Neural progenitor cell (in vitro differentiated cells): ENCODE results near the gene LMNTD1. TPM values are rescaled to one million over a fixed set of nuclear protein-coding genes. Genes with fewer than 3 reads are reported as not detected.
"Not testable (repeated sequence)": the region's sequence is repeated elsewhere in the genome, so short reads cannot be mapped to it uniquely, and the experiment has no call there.

Experiments
- DNase-seq: peaks from one replicate; pipeline ENCODE4 v3.0.0-alpha.2; 2016; ENCODE audit warnings: low spot score
- H2AFZ ChIP-seq: fragments of 200-600 bp; sonication (generic); replicated peaks from 2 replicates; pipeline ENCODE4 v1.6.1; 2016; ENCODE audit warnings: antibody characterized with exemption
- H3F3A ChIP-seq: fragments of 200-600 bp; sonication (generic); 2 replicates; pipeline ENCODE4 v1.6.1; 2016; ENCODE audit warnings: antibody characterized with exemption, low read depth
- H3K27ac ChIP-seq: fragments of 200-600 bp; sonication (generic); 2 replicates; pipeline ENCODE4 v1.5.1; 2016; ENCODE audit warnings: mild to moderate bottlenecking
- H3K27me3 ChIP-seq: fragments of 200-600 bp; sonication (generic); 2 replicates; pipeline ENCODE4 v1.6.1; 2016; ENCODE audit warnings: mild to moderate bottlenecking, moderate library complexity
- H3K36me3 ChIP-seq: fragments of 200-600 bp; sonication (generic); 2 replicates; pipeline ENCODE4 v1.5.1; 2016
- H3K4me1 ChIP-seq: fragments of 200-600 bp; sonication (generic); 2 replicates; pipeline ENCODE4 v1.6.1; 2016; ENCODE audit warnings: mixed run types
- H3K4me2 ChIP-seq: fragments of 200-600 bp; sonication (generic); 2 replicates; pipeline ENCODE4 v1.6.1; 2016
- H3K4me3 ChIP-seq: fragments of 200-600 bp; sonication (generic); 2 replicates; pipeline ENCODE4 v1.5.1; 2016
- H3K79me2 ChIP-seq: fragments of 200-600 bp; sonication (generic); 2 replicates; pipeline ENCODE4 v1.6.1; 2016; ENCODE audit warnings: low read depth
- H3K9ac ChIP-seq: fragments of 200-600 bp; sonication (generic); 2 replicates; pipeline ENCODE4 v1.6.1; 2016
- H3K9me3 ChIP-seq: fragments of 200-600 bp; sonication (generic); 2 replicates; pipeline ENCODE4 v1.5.1; 2016; ENCODE audit warnings: low read depth
- H4K20me1 ChIP-seq: fragments of 200-600 bp; sonication (generic); 2 replicates; pipeline ENCODE4 v1.6.1; 2016; ENCODE audit warnings: low read depth
- H3K27ac Mint-ChIP-seq: 3 replicates; pipeline ENCODE4 v1.8.0; 2021; ENCODE audit warnings: mixed read lengths
- H3K27me3 Mint-ChIP-seq: 2 replicates; pipeline ENCODE4 v1.8.0; 2022; ENCODE audit warnings: low read depth, mild to moderate bottlenecking, inconsistent platforms, moderate library complexity, mixed read lengths; ENCODE audit not compliant: insufficient read depth
- H3K36me3 Mint-ChIP-seq: 3 replicates; pipeline ENCODE4 v1.8.0; 2021; ENCODE audit warnings: mixed read lengths
- H3K4me1 Mint-ChIP-seq: 3 replicates; pipeline ENCODE4 v1.8.0; 2021; ENCODE audit warnings: mixed read lengths
- H3K4me3 Mint-ChIP-seq: 3 replicates; pipeline ENCODE4 v1.8.0; 2021; ENCODE audit warnings: mild to moderate bottlenecking, moderate library complexity, mixed read lengths
- H3K9me3 Mint-ChIP-seq: 3 replicates; pipeline ENCODE4 v1.8.0; 2020; ENCODE audit warnings: mixed read lengths
- CTCF ChIP-seq: fragments of 200-600 bp; sonication (generic); IDR thresholded peaks from 2 replicates; pipeline ENCODE4 v1.5.1; 2017; ENCODE audit warnings: antibody characterized with exemption, mild to moderate bottlenecking
- EZH2 ChIP-seq: fragments of 200-600 bp; sonication (generic); IDR thresholded peaks from 2 replicates; pipeline ENCODE4 v1.6.1; 2017; ENCODE audit warnings: antibody characterized with exemption, mild to moderate bottlenecking, moderate library complexity
- EZH2phosphoT487 ChIP-seq: fragments of 200-600 bp; sonication (generic); IDR thresholded peaks from 2 replicates; pipeline ENCODE4 v1.6.1; 2017; ENCODE audit warnings: antibody characterized with exemption
- total RNA-seq: library from RNA; depleted of rRNA; stranded (reverse); fragments of >200 nt; gene quantifications from 2 replicates; pipeline ENCODE4 v1.2.3, GENCODE V29; 2015; ENCODE audit warnings: low replicate concordance

The LMNTD1 gene
- not detected in 2 replicates for total RNA-seq

- Histone ChIP-seq H4K20me1 (no peaks in the 10 kb centered on the region), H3K4me3 (no peak within 1 kb of the TSS), H3K9me3 (no peaks in the 10 kb centered on the region), H3K79me2 (no peaks in the 10 kb centered on the region), H3K27ac (no peak within 1 kb of the TSS), H3K4me2 (no peak within 1 kb of the TSS), H3K36me3 (no peaks in the 10 kb centered on the region), H3F3A (no peaks in the 10 kb centered on the region), H3K9ac (no peak within 1 kb of the TSS), H3K4me1 (no peaks in the 10 kb centered on the region), H3K27me3 (no peaks in the 10 kb centered on the region), H2AFZ (no peak within 1 kb of the TSS)
- H3K9me3 Mint-ChIP-seq: no peaks in the 10 kb centered on the region
- H3K27ac Mint-ChIP-seq: no peak within 1 kb of the TSS
- TF ChIP-seq CTCF (no peak), EZH2 (no peak), EZH2phosphoT487 (no peak)
- no peak for DNase-seq
- H3K4me3 Mint-ChIP-seq: no peak within 1 kb of the TSS
- peaks cover 2% of the 10 kb centered on the region for H3K27me3 Mint-ChIP-seq
- no peaks in the 10 kb centered on the region for H3K4me1 Mint-ChIP-seq
- H3K36me3 Mint-ChIP-seq: no peaks in the 10 kb centered on the region
Measured at GRCh38 chr12:25553098-25553497, at the start of gene LMNTD1. LMNTD1 (minus strand) TSS chr12:25553283; CDS start chr12:25552959, 324 bp downstream.

- peaks cover 4% of the 10 kb centered on the region for H3K9me3 ChIP-seq
- no peaks in the 10 kb centered on the region for H3F3A ChIP-seq
- Mint-ChIP-seq H3K9me3 (peaks cover 21% of the 10 kb centered on the region), H3K36me3 (no peaks in the 10 kb centered on the region), H3K27me3 (no peaks in the 10 kb centered on the region), H3K4me1 (no peaks in the 10 kb centered on the region), H3K27ac (no peak overlapping the region), H3K4me3 (no peak overlapping the region)
- no peak overlapping the region for H3K9ac ChIP-seq
- no peak overlapping the region for H2AFZ ChIP-seq
- DNase-seq: no peak
- H3K36me3 ChIP-seq: no peaks in the 10 kb centered on the region
- no peaks in the 10 kb centered on the region for H3K79me2 ChIP-seq
- H3K4me2 ChIP-seq: no peak overlapping the region
- no peaks in the 10 kb centered on the region for H4K20me1 ChIP-seq
- TF ChIP-seq EZH2 (no peak), EZH2phosphoT487 (no peak), CTCF (no peak)
- peaks cover 9% of the 10 kb centered on the region for H3K4me1 ChIP-seq
- no peak overlapping the region for H3K4me3 ChIP-seq
- no peaks in the 10 kb centered on the region for H3K27me3 ChIP-seq
- H3K27ac ChIP-seq: no peak overlapping the region
Measured at GRCh38 chr12:25598956-25599355, 45.9 kb upstream of the LMNTD1 start.

- H3K36me3 Mint-ChIP-seq: not testable (repeated sequence)
- peaks cover 30% of the 10 kb centered on the region for H3K9me3 Mint-ChIP-seq
Measured at GRCh38 chr12:25595496-25595895, 42.4 kb upstream of the LMNTD1 start.

GRCh38 chr12:25594376-25594775 lies 41.3 kb upstream of the LMNTD1 start:
- Histone ChIP-seq H3K27me3 (no peaks in the 10 kb centered on the region), H3K4me1 (no peaks in the 10 kb centered on the region), H2AFZ (no peak overlapping the region), H3K27ac (no peak overlapping the region), H3K4me3 (no peak overlapping the region), H3K36me3 (no peaks in the 10 kb centered on the region), H3K9ac (no peak overlapping the region), H4K20me1 (no peaks in the 10 kb centered on the region), H3K79me2 (no peaks in the 10 kb centered on the region), H3K4me2 (no peak overlapping the region), H3K9me3 (no peaks in the 10 kb centered on the region), H3F3A (no peaks in the 10 kb centered on the region)
- no peak overlapping the region for H3K27ac Mint-ChIP-seq
- H3K9me3 Mint-ChIP-seq: peaks cover 22% of the 10 kb centered on the region
- no peak for TF ChIP-seq EZH2
- TF ChIP-seq EZH2phosphoT487: no peak
- TF ChIP-seq CTCF: no peak
- peaks cover 2% of the 10 kb centered on the region for H3K27me3 Mint-ChIP-seq
- H3K4me3 Mint-ChIP-seq: no peak overlapping the region
- no peaks in the 10 kb centered on the region for H3K36me3 Mint-ChIP-seq
- H3K4me1 Mint-ChIP-seq: peaks cover 5% of the 10 kb centered on the region
- DNase-seq: no peak

More at GRCh38 chr12:25595496-25595895, 42.4 kb upstream of the LMNTD1 start:
- not testable (repeated sequence) for H3K36me3 ChIP-seq, H4K20me1 ChIP-seq, H3K4me2 ChIP-seq, H3K9ac ChIP-seq, H3K79me2 ChIP-seq, H3K4me1 Mint-ChIP-seq, H3K4me3 Mint-ChIP-seq, H3K4me3 ChIP-seq, H2AFZ ChIP-seq, H3K27me3 ChIP-seq, H3K4me1 ChIP-seq, H3K27me3 Mint-ChIP-seq, H3K9me3 ChIP-seq, H3F3A ChIP-seq, H3K27ac ChIP-seq, DNase-seq, H3K27ac Mint-ChIP-seq
